MG63 (cell line): ENCODE data around the gene EVC2. TPM values are rescaled to one million over a fixed set of nuclear protein-coding genes. Genes with fewer than 3 reads are reported as not detected.

Experiments used
- DNase-seq: peaks from one replicate; pipeline ENCODE4 v3.0.0-alpha.2; 2020
- H3K27me3 ChIP-seq: fragments of 250-450 bp; sonication (Bioruptor Pico); 2 replicates; pipeline ENCODE4 v1.5.1; 2020; ENCODE audit warnings: mild to moderate bottlenecking, moderate library complexity
- H3K36me3 ChIP-seq: fragments of 250-450 bp; sonication (Bioruptor Pico); 2 replicates; pipeline ENCODE4 v1.5.1; 2020; ENCODE audit warnings: mild to moderate bottlenecking, moderate library complexity
- H3K4me3 ChIP-seq: fragments of 250-450 bp; sonication (Bioruptor Pico); 2 replicates; pipeline ENCODE4 v1.5.1; 2020; ENCODE audit warnings: mild to moderate bottlenecking, moderate library complexity
- H3K9me3 ChIP-seq: fragments of 250-450 bp; sonication (Bioruptor Pico); 2 replicates; pipeline ENCODE4 v1.5.1; 2020; ENCODE audit warnings: mild to moderate bottlenecking, moderate library complexity
- total RNA-seq: library from RNA; depleted of rRNA; stranded (reverse); fragments of >200 nt; shearing (Covaris generic); gene quantifications from 2 replicates; pipeline ENCODE4 v1.2.3, GENCODE V29; 2014; ENCODE audit warnings: low replicate concordance

The EVC2 gene
- total RNA-seq, 1 experiment from 2014 or later = not detected

GRCh38 chr4:5707778-5708448, 446 bp downstream of the EVC2 start:
- H3K4me3 ChIP-seq = no peak overlapping the region
- H3K9me3 ChIP-seq = no peaks in the 10 kb centered on the region
- H3K27me3 ChIP-seq = no peaks in the 10 kb centered on the region
- H3K36me3 ChIP-seq = no peaks in the 10 kb centered on the region
- no peak for DNase-seq

- DNase-seq = no peak
- H3K36me3 ChIP-seq = no peaks in the 10 kb centered on the region
- H3K4me3 ChIP-seq = no peak overlapping the region
- H3K9me3 ChIP-seq = no peaks in the 10 kb centered on the region
- H3K27me3 ChIP-seq = no peaks in the 10 kb centered on the region
Observed at GRCh38 chr4:5707366-5707765, 993 bp downstream of the EVC2 start.

GRCh38 chr4:5706486-5707290, 1.7 kb downstream of the EVC2 start:
- no peak overlapping the region for H3K4me3 ChIP-seq
- H3K9me3 ChIP-seq = no peaks in the 10 kb centered on the region
- no peaks in the 10 kb centered on the region for H3K27me3 ChIP-seq
- no peak for DNase-seq
- H3K36me3 ChIP-seq = no peaks in the 10 kb centered on the region

- Histone ChIP-seq H3K9me3 (no peaks in the 10 kb centered on the region), H3K36me3 (no peaks in the 10 kb centered on the region), H3K4me3 (no peak overlapping the region), H3K27me3 (no peaks in the 10 kb centered on the region)
- DNase-seq = no peak
Observed at GRCh38 chr4:5705647-5706320, 2.6 kb downstream of the EVC2 start.

GRCh38 chr4:5704276-5704675, 4.1 kb downstream of the EVC2 start:
- H3K36me3 ChIP-seq = no peaks in the 10 kb centered on the region
- DNase-seq = no peak
- H3K4me3 ChIP-seq = no peak overlapping the region
- no peaks in the 10 kb centered on the region for H3K9me3 ChIP-seq
- no peaks in the 10 kb centered on the region for H3K27me3 ChIP-seq

- H3K27me3 ChIP-seq = no peaks in the 10 kb centered on the region
- no peak for DNase-seq
- no peaks in the 10 kb centered on the region for H3K9me3 ChIP-seq
Observed at GRCh38 chr4:5703831-5704230, 4.5 kb downstream of the EVC2 start.

GRCh38 chr4:5701971-5702370, 6.4 kb downstream of the EVC2 start:
- no peaks in the 10 kb centered on the region for H3K27me3 ChIP-seq
- H3K36me3 ChIP-seq = no peaks in the 10 kb centered on the region
- DNase-seq = no peak
- no peak overlapping the region for H3K4me3 ChIP-seq
- no peaks in the 10 kb centered on the region for H3K9me3 ChIP-seq

More at GRCh38 chr4:5703831-5704230, 4.5 kb downstream of the EVC2 start:
- Histone ChIP-seq H3K4me3 (no peak overlapping the region), H3K36me3 (no peaks in the 10 kb centered on the region)

GRCh38 chr4:5700459-5700858, 7.9 kb downstream of the EVC2 start:
- DNase-seq = no peak
- Histone ChIP-seq H3K36me3 (no peaks in the 10 kb centered on the region), H3K9me3 (no peaks in the 10 kb centered on the region), H3K4me3 (no peak overlapping the region), H3K27me3 (no peaks in the 10 kb centered on the region)

- DNase-seq = no peak
- Histone ChIP-seq H3K36me3 (no peaks in the 10 kb centered on the region), H3K4me3 (no peak overlapping the region), H3K27me3 (no peaks in the 10 kb centered on the region), H3K9me3 (no peaks in the 10 kb centered on the region)
Observed at GRCh38 chr4:5696341-5696740, 12.0 kb downstream of the EVC2 start.

- DNase-seq = no peak
- Histone ChIP-seq H3K9me3 (no peaks in the 10 kb centered on the region), H3K4me3 (no peak overlapping the region), H3K36me3 (no peaks in the 10 kb centered on the region), H3K27me3 (no peaks in the 10 kb centered on the region)
Observed at GRCh38 chr4:5693871-5694270, 14.5 kb downstream of the EVC2 start.

- no peaks in the 10 kb centered on the region for H3K36me3 ChIP-seq
- H3K4me3 ChIP-seq = no peak overlapping the region
- no peak for DNase-seq
- no peaks in the 10 kb centered on the region for H3K27me3 ChIP-seq
- H3K9me3 ChIP-seq = no peaks in the 10 kb centered on the region
Observed at GRCh38 chr4:5691491-5692132, 16.7 kb downstream of the EVC2 start.

GRCh38 chr4:5689065-5689464, 19.3 kb downstream of the EVC2 start:
- DNase-seq = no peak
- no peaks in the 10 kb centered on the region for H3K27me3 ChIP-seq
- H3K4me3 ChIP-seq = no peak overlapping the region
- no peaks in the 10 kb centered on the region for H3K9me3 ChIP-seq
- no peaks in the 10 kb centered on the region for H3K36me3 ChIP-seq

GRCh38 chr4:5686338-5686737, 22.0 kb downstream of the EVC2 start:
- Histone ChIP-seq H3K4me3 (no peak overlapping the region), H3K27me3 (no peaks in the 10 kb centered on the region), H3K36me3 (no peaks in the 10 kb centered on the region), H3K9me3 (no peaks in the 10 kb centered on the region)
- no peak for DNase-seq

GRCh38 chr4:5685296-5685695, 23.1 kb downstream of the EVC2 start:
- Histone ChIP-seq H3K36me3 (no peaks in the 10 kb centered on the region), H3K27me3 (no peaks in the 10 kb centered on the region), H3K4me3 (no peak overlapping the region), H3K9me3 (no peaks in the 10 kb centered on the region)
- DNase-seq = no peak

GRCh38 chr4:5683566-5683965, 24.8 kb downstream of the EVC2 start:
- DNase-seq = no peak

GRCh38 chr4:5678977-5679376, 29.4 kb downstream of the EVC2 start:
- Histone ChIP-seq H3K36me3 (no peaks in the 10 kb centered on the region), H3K4me3 (no peak overlapping the region)
- no peak for DNase-seq

More at GRCh38 chr4:5683566-5683965, 24.8 kb downstream of the EVC2 start:
- H3K36me3 ChIP-seq = no peaks in the 10 kb centered on the region
- no peaks in the 10 kb centered on the region for H3K27me3 ChIP-seq
- no peak overlapping the region for H3K4me3 ChIP-seq
- H3K9me3 ChIP-seq = no peaks in the 10 kb centered on the region

GRCh38 chr4:5676763-5677162, 31.6 kb downstream of the EVC2 start:
- H3K9me3 ChIP-seq = no peaks in the 10 kb centered on the region
- no peaks in the 10 kb centered on the region for H3K36me3 ChIP-seq

More at GRCh38 chr4:5678977-5679376, 29.4 kb downstream of the EVC2 start:
- Histone ChIP-seq H3K27me3 (no peaks in the 10 kb centered on the region), H3K9me3 (no peaks in the 10 kb centered on the region)

More at GRCh38 chr4:5676763-5677162, 31.6 kb downstream of the EVC2 start:
- no peaks in the 10 kb centered on the region for H3K27me3 ChIP-seq
- no peak overlapping the region for H3K4me3 ChIP-seq
- no peak for DNase-seq
